Mesendoderm (in vitro differentiated cells): ENCODE data around the gene INO80E.

Experiments used
- DNase-seq: peaks from one replicate; pipeline ENCODE4 v3.0.0; 2013
- H2AK5ac ChIP-seq: 2 replicates; pipeline ENCODE4 v1.6.1; 2013; ENCODE audit warnings: low read length, inconsistent platforms
- H2BK120ac ChIP-seq: 2 replicates; pipeline ENCODE4 v1.6.1; 2013; ENCODE audit warnings: low read depth, mild to moderate bottlenecking, low read length, moderate library complexity, mixed read lengths
- H2BK15ac ChIP-seq: replicated peaks from 2 replicates; pipeline ENCODE4 v1.6.1; 2013; ENCODE audit warnings: low read depth, mild to moderate bottlenecking, moderate library complexity
- H2BK5ac ChIP-seq: 2 replicates; pipeline ENCODE4 v1.6.1; 2013; ENCODE audit warnings: low read length, inconsistent platforms
- H3K18ac ChIP-seq: 2 replicates; pipeline ENCODE4 v1.6.1; 2013; ENCODE audit warnings: mild to moderate bottlenecking, low read length, mixed read lengths
- H3K23ac ChIP-seq: one replicate; pipeline ENCODE4 v1.6.1; 2013; ENCODE audit warnings: low read length
- H3K27ac ChIP-seq: 2 replicates; pipeline ENCODE4 v1.5.1; 2013; ENCODE audit warnings: low read depth, mild to moderate bottlenecking, inconsistent platforms, low read length, moderate library complexity
- H3K27me3 ChIP-seq: 2 replicates; pipeline ENCODE4 v1.6.1; 2013; ENCODE audit warnings: low read length, control low read depth, mild to moderate bottlenecking, inconsistent platforms; ENCODE audit not compliant: insufficient read depth, poor library complexity
- H3K36me3 ChIP-seq: 2 replicates; pipeline ENCODE4 v1.6.1; 2013; ENCODE audit warnings: low read length, inconsistent platforms; ENCODE audit not compliant: control insufficient read depth, insufficient read depth
- H3K4ac ChIP-seq: one replicate; pipeline ENCODE4 v1.6.1; 2013; ENCODE audit warnings: low read depth, mild to moderate bottlenecking, low read length, moderate library complexity
- H3K4me1 ChIP-seq: 2 replicates; pipeline ENCODE4 v1.6.1; 2013; ENCODE audit warnings: low read depth, low read length, inconsistent platforms; ENCODE audit not compliant: control insufficient read depth
- H3K4me2 ChIP-seq: 2 replicates; pipeline ENCODE4 v1.6.1; 2013; ENCODE audit warnings: low read length
- H3K4me3 ChIP-seq: 2 replicates; pipeline ENCODE4 v1.5.1; 2013; ENCODE audit warnings: mild to moderate bottlenecking, low read length
- H3K56ac ChIP-seq: one replicate; pipeline ENCODE4 v1.6.1; 2013; ENCODE audit warnings: low read length
- H3K79me1 ChIP-seq: 2 replicates; pipeline ENCODE4 v1.6.1; 2013; ENCODE audit warnings: low read length, inconsistent platforms
- H3K79me2 ChIP-seq: 2 replicates; pipeline ENCODE4 v1.6.1; 2013; ENCODE audit warnings: mild to moderate bottlenecking, low read length; ENCODE audit not compliant: control insufficient read depth, insufficient read depth
- H3K9ac ChIP-seq: 2 replicates; pipeline ENCODE4 v1.6.1; 2013; ENCODE audit warnings: low read length, inconsistent platforms
- H4K5ac ChIP-seq: one replicate; pipeline ENCODE4 v1.6.1; 2013; ENCODE audit warnings: low read length
- H4K8ac ChIP-seq: one replicate; pipeline ENCODE4 v1.6.1; 2013; ENCODE audit warnings: low read depth, mild to moderate bottlenecking, control low read depth, low read length, moderate library complexity
- WGBS: extraction: QIAGEN DNeasy Blood & Tissue Kit; methylation state at CpG from one replicate; pipeline ENCODE4 v1.1.7; 2013; ENCODE audit warnings: low lambda C conversion rate, missing lambda C conversion rate; ENCODE audit not compliant: insufficient coverage; ENCODE audit errors: extremely low coverage; 5-methylcytosine and 5-hydroxymethylcytosine counted together

Gene INO80E

GRCh38 chr16:29963021-29963743 lies 32.9 kb upstream of the INO80E start:
- H3K23ac ChIP-seq = no peak overlapping the region
- no peak overlapping the region for H4K8ac ChIP-seq
- H2BK15ac ChIP-seq = no peak overlapping the region
- no peaks in the 10 kb centered on the region for H3K79me2 ChIP-seq
- H2AK5ac ChIP-seq = no peak overlapping the region
- no peak overlapping the region for H4K5ac ChIP-seq
- peak overlapping the region; percentile 86 for H3K9ac ChIP-seq
- no peak overlapping the region for H3K4me2 ChIP-seq
- no peak overlapping the region for H2BK120ac ChIP-seq
- no peaks in the 10 kb centered on the region for H3K36me3 ChIP-seq
- peak overlapping the region; percentile 53 for H3K56ac ChIP-seq
- H3K79me1 ChIP-seq = no peaks in the 10 kb centered on the region
- DNase-seq = no peak
- H3K4ac ChIP-seq = no peak overlapping the region
- H3K27me3 ChIP-seq = no peaks in the 10 kb centered on the region
- no peak overlapping the region for H2BK5ac ChIP-seq
- no peak overlapping the region for H3K27ac ChIP-seq
- H3K18ac ChIP-seq = no peak overlapping the region
- H3K4me1 ChIP-seq = peaks cover 5% of the 10 kb centered on the region
- WGBS = no CpG with 5 or more reads among the region's 14 CpGs
- no peak overlapping the region for H3K4me3 ChIP-seq

- Histone ChIP-seq H3K4me2 (no peak overlapping the region), H2BK15ac (no peak overlapping the region), H3K18ac (no peak overlapping the region), H3K4ac (no peak overlapping the region), H4K8ac (no peak overlapping the region), H3K4me3 (no peak overlapping the region), H3K56ac (no peak overlapping the region), H3K79me2 (no peaks in the 10 kb centered on the region), H4K5ac (no peak overlapping the region), H3K79me1 (no peaks in the 10 kb centered on the region), H3K23ac (no peak overlapping the region), H2BK5ac (no peak overlapping the region), H3K27ac (no peak overlapping the region), H3K9ac (no peak overlapping the region), H3K27me3 (no peaks in the 10 kb centered on the region), H2BK120ac (no peak overlapping the region), H3K36me3 (no peaks in the 10 kb centered on the region), H2AK5ac (no peak overlapping the region), H3K4me1 (no peaks in the 10 kb centered on the region)
- no CpG with 5 or more reads among the region's 4 CpGs for WGBS
- no peak for DNase-seq
These were observed 27.8 kb upstream of the INO80E start for GRCh38 chr16:29968205-29968604.

- Histone ChIP-seq H3K4ac (no peak overlapping the region), H2AK5ac (no peak overlapping the region), H3K27ac (no peak overlapping the region), H3K56ac (no peak overlapping the region), H4K8ac (no peak overlapping the region), H3K18ac (no peak overlapping the region), H2BK120ac (no peak overlapping the region), H4K5ac (no peak overlapping the region), H3K36me3 (no peaks in the 10 kb centered on the region), H3K27me3 (no peaks in the 10 kb centered on the region), H3K9ac (no peak overlapping the region), H3K4me1 (peaks cover 11% of the 10 kb centered on the region), H3K4me3 (no peak overlapping the region), H3K79me1 (peaks cover 13% of the 10 kb centered on the region), H3K23ac (no peak overlapping the region), H3K4me2 (no peak overlapping the region), H3K79me2 (peaks cover 17% of the 10 kb centered on the region), H2BK5ac (no peak overlapping the region), H2BK15ac (no peak overlapping the region)
- no peak for DNase-seq
- WGBS = no CpG with 5 or more reads among the region's 8 CpGs
These were observed 24.7 kb upstream of the INO80E start for GRCh38 chr16:29971304-29971703.

GRCh38 chr16:29972500-29972899 lies 23.5 kb upstream of the INO80E start:
- Histone ChIP-seq H3K4ac (no peak overlapping the region), H4K8ac (no peak overlapping the region), H3K56ac (no peak overlapping the region), H2BK120ac (no peak overlapping the region), H3K36me3 (no peaks in the 10 kb centered on the region), H3K4me1 (peaks cover 12% of the 10 kb centered on the region), H3K9ac (no peak overlapping the region), H3K4me3 (no peak overlapping the region), H2BK5ac (no peak overlapping the region), H3K18ac (no peak overlapping the region), H3K79me2 (peaks cover 28% of the 10 kb centered on the region), H3K27me3 (no peaks in the 10 kb centered on the region), H4K5ac (no peak overlapping the region), H3K27ac (no peak overlapping the region), H3K23ac (no peak overlapping the region), H2BK15ac (no peak overlapping the region), H3K79me1 (peaks cover 21% of the 10 kb centered on the region), H2AK5ac (no peak overlapping the region), H3K4me2 (no peak overlapping the region)
- DNase-seq = no peak
- no CpG with 5 or more reads among the region's 1 CpG for WGBS

- WGBS = 100% methylated on average over 1 of the region's 6 CpGs
- H3K4me1 ChIP-seq = peaks cover 12% of the 10 kb centered on the region
- H3K56ac ChIP-seq = no peak overlapping the region
- DNase-seq = no peak
- H3K79me1 ChIP-seq = peaks cover 23% of the 10 kb centered on the region
- H2BK15ac ChIP-seq = no peak overlapping the region
- no peak overlapping the region for H4K8ac ChIP-seq
- no peaks in the 10 kb centered on the region for H3K36me3 ChIP-seq
- no peak overlapping the region for H2BK120ac ChIP-seq
- H3K23ac ChIP-seq = no peak overlapping the region
- no peak overlapping the region for H3K4ac ChIP-seq
- peak overlapping the region; percentile 15 for H3K4me3 ChIP-seq
- no peak overlapping the region for H3K18ac ChIP-seq
- H3K27me3 ChIP-seq = no peaks in the 10 kb centered on the region
- H3K79me2 ChIP-seq = peaks cover 28% of the 10 kb centered on the region
- no peak overlapping the region for H4K5ac ChIP-seq
- no peak overlapping the region for H3K9ac ChIP-seq
- no peak overlapping the region for H2BK5ac ChIP-seq
- no peak overlapping the region for H2AK5ac ChIP-seq
- H3K4me2 ChIP-seq = no peak overlapping the region
- no peak overlapping the region for H3K27ac ChIP-seq
These were observed 23.1 kb upstream of the INO80E start for GRCh38 chr16:29972992-29973383.
